Panc1 (cell line): ENCODE data around the gene PSME3.

Source experiments
- CTCF ChIP-seq: fragments of 450-650 bp; IDR thresholded peaks from 2 replicates; pipeline ENCODE4 v1.5.1; 2017; ENCODE audit warnings: mild to moderate bottlenecking
- REST ChIP-seq, 2 experiments: IDR thresholded peaks; 2 replicates each; pipeline ENCODE4 v1.6.1; 2011 to 2012; ENCODE audit warnings: low read depth in 2 of 2, control low read depth in 1 of 2, low read length in 1 of 2, mild to moderate bottlenecking in 1 of 2, moderate library complexity in 1 of 2; ENCODE audit not compliant: insufficient read depth in 1 of 2
- SIN3A ChIP-seq: IDR thresholded peaks from 2 replicates; pipeline ENCODE4 v1.6.1; 2012; ENCODE audit warnings: low read depth, mild to moderate bottlenecking, low read length, moderate library complexity, borderline replicate concordance; ENCODE audit not compliant: insufficient read depth

DNA sequence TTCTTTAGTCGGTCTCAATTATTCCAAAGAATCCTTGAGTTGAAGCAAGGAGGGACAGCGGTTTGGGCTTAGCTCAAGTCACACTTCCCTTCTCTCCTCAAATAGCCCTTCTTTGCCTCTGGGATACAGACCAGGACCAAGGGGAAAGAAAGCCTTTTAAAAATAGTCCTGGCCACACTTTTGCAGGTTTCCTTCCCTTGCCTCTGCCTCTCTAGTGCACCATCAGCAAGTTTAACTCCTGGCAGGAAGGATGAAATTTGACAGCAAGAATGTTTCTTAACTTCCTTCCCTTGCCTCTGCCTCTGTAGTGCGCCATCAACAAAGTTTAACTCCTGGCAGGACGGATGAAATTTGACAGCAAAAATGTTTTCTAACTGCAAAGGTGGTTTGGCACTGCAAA, 60.2 kb downstream of the PSME3 start:
- TF ChIP-seq CTCF (no peak), REST (IDR thresholded peaks at IDR 0.05; ENCODE audit: insufficient read depth in 1 of 2, low read depth in 2 of 2, low read length in 1 of 2) (no peak), SIN3A (no peak)
